ENCODE data around the gene ITPKB.

- TF ChIP-seq CTCF (conservative IDR thresholded peaks at IDR 0.05; ENCODE audit: low read depth, low read length): no peak
- no peak for TF ChIP-seq EZH2 (IDR thresholded peaks at IDR 0.05; ENCODE audit: low read length, unreplicated experiment)
These were observed 41.7 kb downstream of the ITPKB start for GRCh38 chr1:226697151-226697928.

All from PC-3 (cell line).